Keratinocyte (primary cell): ENCODE measurements around the gene SIGLEC6.

Experiments
- EZH2 ChIP-seq: IDR thresholded peaks from one replicate; pipeline ENCODE4 v1.6.1; 2012; ENCODE audit warnings: inconsistent platforms, mild to moderate bottlenecking, low read length, moderate library complexity
- TF ChIP-seq, protein P1 (sequence below), 3 experiments: IDR thresholded peaks in 1 of 3; conservative IDR thresholded peaks in 1 of 3; optimal IDR thresholded peaks in 1 of 3; 2 replicates in 2 of 3; 3 replicates in 1 of 3; pipeline versions ENCODE3 to v1.5.1; 2011; ENCODE audit warnings: low read length in 3 of 3, mild to moderate bottlenecking in 3 of 3, moderate library complexity in 2 of 3, control low read depth in 1 of 3, inconsistent platforms in 1 of 3; ENCODE audit not compliant: insufficient read depth in 2 of 3; ENCODE audit errors: extremely low read depth in 1 of 3

DNA sequence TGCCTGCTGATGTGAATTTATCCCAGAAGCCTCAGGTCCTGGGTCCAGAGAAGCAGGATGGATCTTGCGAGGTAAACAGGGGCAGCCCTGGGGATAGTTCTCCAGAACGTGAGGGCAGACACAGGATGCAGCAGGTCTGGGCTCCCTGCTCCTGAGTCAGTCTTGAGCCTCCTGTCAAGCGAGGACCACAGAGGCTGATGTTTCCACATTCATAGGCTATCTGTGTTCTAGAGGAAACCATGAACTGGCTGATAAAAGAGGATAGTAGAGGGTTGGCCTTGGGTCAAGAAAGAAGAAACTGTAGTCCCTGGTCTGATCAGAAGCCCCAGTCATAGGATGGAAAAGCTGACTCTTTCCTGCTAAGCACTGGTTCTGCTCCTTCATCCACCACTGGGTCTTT is 41.9 kb upstream of the SIGLEC6 start:
- TF ChIP-seq, protein P1, sequence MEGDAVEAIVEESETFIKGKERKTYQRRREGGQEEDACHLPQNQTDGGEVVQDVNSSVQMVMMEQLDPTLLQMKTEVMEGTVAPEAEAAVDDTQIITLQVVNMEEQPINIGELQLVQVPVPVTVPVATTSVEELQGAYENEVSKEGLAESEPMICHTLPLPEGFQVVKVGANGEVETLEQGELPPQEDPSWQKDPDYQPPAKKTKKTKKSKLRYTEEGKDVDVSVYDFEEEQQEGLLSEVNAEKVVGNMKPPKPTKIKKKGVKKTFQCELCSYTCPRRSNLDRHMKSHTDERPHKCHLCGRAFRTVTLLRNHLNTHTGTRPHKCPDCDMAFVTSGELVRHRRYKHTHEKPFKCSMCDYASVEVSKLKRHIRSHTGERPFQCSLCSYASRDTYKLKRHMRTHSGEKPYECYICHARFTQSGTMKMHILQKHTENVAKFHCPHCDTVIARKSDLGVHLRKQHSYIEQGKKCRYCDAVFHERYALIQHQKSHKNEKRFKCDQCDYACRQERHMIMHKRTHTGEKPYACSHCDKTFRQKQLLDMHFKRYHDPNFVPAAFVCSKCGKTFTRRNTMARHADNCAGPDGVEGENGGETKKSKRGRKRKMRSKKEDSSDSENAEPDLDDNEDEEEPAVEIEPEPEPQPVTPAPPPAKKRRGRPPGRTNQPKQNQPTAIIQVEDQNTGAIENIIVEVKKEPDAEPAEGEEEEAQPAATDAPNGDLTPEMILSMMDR (optimal IDR thresholded peaks at IDR 0.05 in 1 of 3, IDR thresholded peaks at IDR 0.05 in 1 of 3, conservative IDR thresholded peaks at IDR 0.05 in 1 of 3; ENCODE audit: extremely low read depth in 1 of 3, insufficient read depth in 2 of 3, low read length in 3 of 3), result no peak
- TF ChIP-seq EZH2, result no peak
